GM19468 (cell line): ENCODE measurements around the gene GRAMD1C.
"Not testable (repeated sequence)": the region's sequence is repeated elsewhere in the genome, so short reads cannot be mapped to it uniquely, and the experiment has no call there.

Experiments used
- ATAC-seq: cut with Tn5 transposase; IDR thresholded peaks from one replicate; pipeline ENCODE4 v1.9.1; 2021; ENCODE audit warnings: mild to moderate bottlenecking, moderate library complexity, moderate number of reproducible peaks; ENCODE audit not compliant: unreplicated experiment; ENCODE audit errors: extremely low read depth

The GRAMD1C gene

GRCh38 chr3:113849841-113850240 lies 11.3 kb downstream of the GRAMD1C start:
- ATAC-seq = not testable (repeated sequence)

- ATAC-seq = not testable (repeated sequence)
Measured at GRCh38 chr3:113850391-113850790, 11.8 kb downstream of the GRAMD1C start.

DNA sequence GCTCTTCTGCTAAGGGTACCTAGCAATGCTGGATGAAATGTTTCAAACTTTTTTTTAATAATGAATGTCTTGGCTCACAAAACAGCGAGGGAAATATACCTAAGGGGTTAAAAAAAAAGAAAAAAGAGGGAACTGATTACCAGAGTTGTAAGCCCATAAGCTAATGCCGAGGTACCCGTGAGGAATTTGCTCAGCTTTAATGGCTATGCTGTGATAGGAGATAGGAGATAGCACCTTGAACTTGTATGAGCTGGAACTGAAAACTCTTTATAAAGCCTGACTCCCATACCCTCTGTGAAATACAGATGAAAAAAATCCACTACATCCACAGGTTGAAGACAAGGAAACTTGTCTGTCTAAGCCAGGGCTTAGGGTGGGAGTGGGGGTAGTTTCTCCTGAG lies 13.9 kb downstream of the GRAMD1C start:
- no peak for ATAC-seq

GRCh38 chr3:113867506-113867905 lies 28.9 kb downstream of the GRAMD1C start:
- ATAC-seq = no peak

DNA sequence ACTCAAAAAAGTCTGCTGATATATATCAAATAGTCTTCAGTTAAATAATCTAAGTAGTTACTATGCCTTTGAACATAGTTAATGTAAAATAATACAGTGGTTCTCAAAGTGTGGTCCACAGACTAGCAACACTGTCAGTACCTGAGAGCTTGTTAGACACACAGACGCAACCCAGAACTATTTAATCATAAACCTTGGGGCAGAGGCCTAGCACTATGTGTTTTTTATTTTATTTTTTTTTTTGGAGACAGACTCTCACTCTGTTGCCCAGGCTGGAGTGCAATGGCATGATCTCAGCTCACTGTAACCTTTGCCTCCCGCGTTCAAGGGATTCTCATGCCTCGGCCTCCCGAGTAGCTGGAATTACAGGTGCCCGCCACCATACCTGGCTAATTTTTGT lies 34.7 kb downstream of the GRAMD1C start:
- no peak for ATAC-seq

DNA sequence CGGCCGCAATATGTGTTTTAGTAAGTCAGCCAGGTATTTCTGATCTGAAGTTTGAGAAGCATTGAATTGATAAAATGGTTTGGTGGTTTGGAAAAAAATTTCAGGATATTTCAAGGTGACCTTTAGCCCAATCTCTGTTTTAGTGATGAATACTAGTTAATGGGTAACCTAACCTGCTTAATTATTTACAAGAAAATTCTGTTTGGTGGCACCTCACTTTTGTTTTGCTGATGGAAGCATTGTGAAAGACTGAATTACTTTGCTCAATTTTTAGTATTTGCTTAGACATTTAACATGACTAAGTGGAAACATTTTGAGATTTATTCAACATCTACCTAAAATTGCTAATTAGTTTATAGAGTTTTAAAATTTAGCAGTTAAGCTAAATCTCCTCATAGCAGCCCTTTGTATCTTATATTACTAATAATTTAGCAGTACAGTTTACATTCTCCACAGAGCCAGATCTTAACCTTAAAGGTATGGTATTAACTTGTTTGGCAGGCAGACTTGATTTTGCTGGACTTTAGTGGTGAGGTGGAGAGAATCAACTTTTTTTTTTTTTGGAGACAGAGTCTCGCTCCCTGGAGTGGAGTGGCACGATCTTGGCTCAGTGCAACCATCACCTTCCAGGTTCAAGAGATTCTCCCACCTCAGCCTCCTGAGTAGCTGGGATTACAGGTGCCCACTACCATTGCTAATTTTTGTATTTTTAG lies 35.4 kb downstream of the GRAMD1C start:
- ATAC-seq = no peak

DNA sequence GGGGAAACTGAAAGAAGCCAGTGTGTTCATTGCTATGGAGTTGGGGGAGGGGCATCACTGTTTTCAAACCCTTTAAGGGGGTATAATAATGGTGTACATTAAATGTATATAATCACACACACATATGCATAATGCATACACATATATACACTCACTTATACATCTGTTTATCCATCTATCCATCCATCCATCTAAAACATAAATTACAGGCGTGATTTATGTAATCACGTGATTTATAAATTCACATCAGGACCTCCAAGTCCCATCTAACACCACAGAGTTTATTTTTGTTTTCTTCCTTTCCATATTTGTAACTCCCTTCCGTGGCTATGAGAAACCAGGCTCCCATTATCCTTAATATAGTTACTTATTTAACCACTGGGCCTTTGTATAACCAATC lies 39.8 kb downstream of the GRAMD1C start:
- ATAC-seq = no peak

- no peak for ATAC-seq
Measured at GRCh38 chr3:113885050-113885449, 46.5 kb downstream of the GRAMD1C start.

GRCh38 chr3:113890256-113890900 lies 51.8 kb downstream of the GRAMD1C start:
- no peak for ATAC-seq

DNA sequence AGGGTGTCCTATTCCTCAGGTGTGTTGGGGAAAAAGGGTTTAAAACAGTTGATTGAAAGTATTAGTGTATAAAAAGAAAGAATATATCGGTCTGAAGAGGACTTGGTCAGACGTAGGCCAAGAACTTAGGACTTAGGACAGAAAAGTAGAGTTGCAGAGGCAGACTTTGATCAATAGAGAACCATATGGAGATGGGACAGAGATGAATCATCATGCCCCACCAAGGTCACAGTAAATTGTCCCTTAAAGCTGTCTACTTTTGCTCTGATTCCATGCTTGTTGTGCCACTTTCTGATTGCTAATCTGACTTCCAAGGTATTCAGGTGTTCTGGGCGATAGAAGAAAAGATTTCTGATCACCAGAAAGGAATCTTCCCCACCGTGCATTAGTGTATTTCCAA lies 56.3 kb downstream of the GRAMD1C start:
- ATAC-seq = no peak

DNA sequence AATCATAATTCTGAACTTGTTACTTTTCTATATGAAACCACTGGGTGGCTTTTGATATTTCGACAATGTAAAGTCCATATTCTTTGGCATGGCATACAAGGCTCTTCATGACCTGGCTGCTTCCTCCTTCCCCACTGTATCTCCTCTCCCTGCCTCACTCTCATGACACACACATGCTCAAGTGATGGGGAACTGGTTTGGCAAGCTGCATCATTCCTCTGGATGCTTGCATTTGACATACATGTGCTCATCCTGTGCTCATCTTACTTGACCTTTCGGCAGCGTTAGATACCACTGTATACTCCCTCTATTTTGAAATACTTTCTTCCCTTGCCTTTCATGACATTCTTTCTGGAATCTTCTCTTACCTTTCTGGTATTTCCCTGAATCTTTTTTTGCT lies 57.4 kb downstream of the GRAMD1C start:
- no peak for ATAC-seq

GRCh38 chr3:113896930-113897329 lies 58.3 kb downstream of the GRAMD1C start:
- ATAC-seq = no peak

DNA sequence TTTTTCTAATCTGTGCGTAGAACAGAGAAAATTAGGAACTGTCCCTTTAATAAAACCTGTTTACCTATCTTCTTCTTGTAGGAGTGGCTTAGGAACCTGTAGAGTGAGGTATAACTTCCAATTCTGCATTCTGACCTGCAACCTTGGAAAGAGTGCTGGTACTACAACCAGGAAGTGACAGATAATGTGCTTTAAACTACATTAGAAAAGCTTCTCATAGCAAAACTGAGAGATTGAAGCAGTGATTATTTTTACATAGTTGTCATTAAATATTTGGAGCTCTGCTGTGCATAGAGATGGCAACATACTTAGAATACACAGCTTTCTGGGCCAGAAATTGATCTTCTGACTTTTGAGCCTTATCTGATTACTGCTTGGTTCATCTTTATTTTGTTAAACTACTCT lies 58.8 kb downstream of the GRAMD1C start:
- no peak for ATAC-seq

- no peak for ATAC-seq
Measured at GRCh38 chr3:113898892-113899291, 60.3 kb downstream of the GRAMD1C start.

- no peak for ATAC-seq
Measured at GRCh38 chr3:113906568-113907140, 68.1 kb downstream of the GRAMD1C start.

- no peak for ATAC-seq
Measured at GRCh38 chr3:113908133-113908532, 69.5 kb downstream of the GRAMD1C start.

DNA sequence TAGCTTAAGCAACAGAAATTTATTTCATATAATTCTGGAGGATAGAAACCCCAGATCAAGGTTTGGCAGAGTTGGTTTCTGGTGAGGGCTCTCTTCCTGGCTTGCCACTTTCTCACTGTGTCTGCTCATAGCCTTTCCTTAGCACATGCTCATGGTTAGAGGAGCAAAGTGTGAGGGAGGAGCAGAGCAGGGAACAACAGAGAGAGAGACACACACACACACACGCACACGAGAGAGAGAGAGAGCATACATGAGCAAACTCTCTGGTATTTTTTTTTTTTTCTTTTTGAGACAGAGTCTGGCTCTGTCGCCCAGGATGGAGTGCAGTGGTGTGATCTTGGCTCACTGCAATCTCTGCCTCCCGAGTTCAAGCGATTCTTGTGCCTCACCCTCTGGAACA lies 72.4 kb downstream of the GRAMD1C start:
- ATAC-seq = no peak

GRCh38 chr3:113912552-113913236 lies 74.1 kb downstream of the GRAMD1C start:
- peak; percentile 83 for ATAC-seq

DNA sequence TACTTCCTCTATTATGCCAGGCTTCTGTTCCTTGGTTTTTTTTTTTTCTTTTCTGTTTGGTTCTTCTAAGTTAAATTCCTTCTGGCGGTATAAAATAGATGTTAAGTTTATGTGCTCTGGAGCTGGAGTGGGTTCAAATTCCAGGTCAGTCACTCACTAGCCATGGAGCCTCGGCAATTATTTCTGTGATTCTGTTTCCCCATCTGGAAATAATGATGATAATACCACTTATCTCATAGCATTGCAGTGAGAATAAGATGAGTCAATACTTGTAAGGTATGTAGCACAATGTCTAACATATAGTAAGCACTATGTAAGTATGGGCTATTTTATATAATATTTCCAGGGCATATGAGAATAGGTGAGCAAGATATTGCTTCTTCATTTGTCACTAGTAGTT lies 76.1 kb downstream of the GRAMD1C start:
- ATAC-seq = no peak

DNA sequence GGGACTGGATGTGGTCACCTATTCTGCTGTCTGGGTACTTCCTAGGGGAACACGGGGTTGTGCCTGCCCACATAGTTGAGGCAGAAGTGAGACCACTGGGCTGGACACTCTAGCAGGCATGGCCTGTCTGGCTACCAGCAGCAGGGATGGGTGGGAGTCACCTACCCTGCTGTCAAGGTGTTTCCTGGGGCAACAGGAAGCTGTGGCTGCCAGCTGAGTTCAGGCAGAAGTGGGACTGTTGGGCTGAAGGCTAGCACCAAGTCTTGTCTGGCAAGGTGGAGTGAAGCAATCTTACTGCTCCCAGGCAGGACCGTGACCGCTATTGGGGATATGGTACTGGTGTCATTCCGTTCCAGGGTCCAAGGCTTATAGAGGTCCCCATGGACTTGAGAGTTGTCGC lies 89.0 kb downstream of the GRAMD1C start:
- no peak for ATAC-seq

- ATAC-seq = no peak
Measured at GRCh38 chr3:113946831-113947230, 108.2 kb downstream of the GRAMD1C start.
